IMR-90 (cell line): ENCODE data around the gene CCNG1. TPM values are rescaled to one million over a fixed set of nuclear protein-coding genes. Genes with fewer than 3 reads are reported as not detected.

Experiments
- ATAC-seq: fragments of 200-7000 bp; cut with Tn5 transposase; 2 replicates; pipeline ENCODE4 v1.9.1; 2020; ENCODE audit warnings: low read depth, mild to moderate bottlenecking, moderate library complexity
- BruUV-seq: library from RNA; stranded (reverse); fragments of 400-500 nt; replicated peaks from 2 replicates; lab custom pipeline; 2021; lab: Mats Ljungman, UMichigan
- CTCF ChIA-PET: fragments of 300-600 bp; formaldehyde crosslinking; extraction: SDS; loops from one replicate; lab custom pipeline; 2021; ENCODE audit warnings: antibody characterized with exemption; lab: Yijun Ruan, JAX
- POLR2A ChIA-PET: fragments of 300-600 bp; sonication (Branson Sonifier 250); formaldehyde crosslinking; loops from one replicate; lab custom pipeline; 2022; ENCODE audit warnings: antibody characterized with exemption; ENCODE audit not compliant: unreplicated experiment; lab: Charles Lee
- DNase-seq: peaks from one replicate; pipeline ENCODE4 v3.0.0; 2013
- H2AFZ ChIP-seq: replicated peaks from 2 replicates; pipeline ENCODE3; 2013; ENCODE audit warnings: low read length, mild to moderate bottlenecking; ENCODE audit not compliant: poor library complexity
- H2AK5ac ChIP-seq: 2 replicates; pipeline ENCODE4 v1.6.1; 2013; ENCODE audit warnings: low read depth, low read length, inconsistent platforms
- H2AK9ac ChIP-seq: replicated peaks from 2 replicates; pipeline ENCODE3; 2013; ENCODE audit warnings: mild to moderate bottlenecking, low read depth, low read length, moderate library complexity; ENCODE audit not compliant: poor library complexity
- H2BK120ac ChIP-seq: 2 replicates; pipeline ENCODE4 v1.6.1; 2013; ENCODE audit warnings: low read depth, low read length, inconsistent platforms
- H2BK15ac ChIP-seq: 3 replicates; pipeline ENCODE4 v1.6.1; 2013; ENCODE audit warnings: low read depth, low read length, inconsistent platforms
- H2BK20ac ChIP-seq: 2 replicates; pipeline ENCODE4 v1.6.1; 2013; ENCODE audit warnings: low read depth, mild to moderate bottlenecking, inconsistent platforms, low read length, moderate library complexity
- H2BK5ac ChIP-seq: 2 replicates; pipeline ENCODE4 v1.6.1; 2013; ENCODE audit warnings: mild to moderate bottlenecking, low read depth, low read length, inconsistent platforms; ENCODE audit not compliant: poor library complexity, severe bottlenecking
- H3K14ac ChIP-seq: replicated peaks from 2 replicates; pipeline ENCODE4 v1.6.1; 2013; ENCODE audit warnings: low read depth, low read length, inconsistent platforms
- H3K18ac ChIP-seq: 2 replicates; pipeline ENCODE4 v1.6.1; 2013; ENCODE audit warnings: low read depth, low read length, control low read depth
- H3K23ac ChIP-seq: 2 replicates; pipeline ENCODE4 v1.6.1; 2013; ENCODE audit warnings: low read depth, low read length, inconsistent platforms
- H3K27ac ChIP-seq: 2 replicates; pipeline ENCODE4 v1.5.1; 2013; ENCODE audit warnings: mild to moderate bottlenecking, control low read depth, low read length; ENCODE audit not compliant: insufficient read depth
- H3K27me3 ChIP-seq: 2 replicates; pipeline ENCODE4 v1.6.1; 2013; ENCODE audit warnings: low read length; ENCODE audit not compliant: control insufficient read depth, insufficient read depth
- H3K36me3 ChIP-seq: 2 replicates; pipeline ENCODE4 v1.6.1; 2013; ENCODE audit warnings: low read length, mixed read lengths; ENCODE audit not compliant: control insufficient read depth, insufficient read depth
- H3K4ac ChIP-seq: 2 replicates; pipeline ENCODE4 v1.6.1; 2013; ENCODE audit warnings: low read depth, low read length, inconsistent platforms
- H3K4me1 ChIP-seq: 2 replicates; pipeline ENCODE4 v1.6.1; 2013; ENCODE audit warnings: low read length, mixed read lengths; ENCODE audit not compliant: control insufficient read depth, insufficient read depth
- H3K4me2 ChIP-seq: 2 replicates; pipeline ENCODE4 v1.6.1; 2013; ENCODE audit warnings: low read depth, mild to moderate bottlenecking, control low read depth, low read length, moderate library complexity
- H3K4me3 ChIP-seq: 2 replicates; pipeline ENCODE4 v1.5.1; 2013; ENCODE audit warnings: low read depth, mild to moderate bottlenecking, control low read depth, low read length, moderate library complexity; ENCODE audit not compliant: insufficient read depth
- H3K56ac ChIP-seq: 2 replicates; pipeline ENCODE4 v1.6.1; 2013; ENCODE audit warnings: low read length, inconsistent platforms; ENCODE audit not compliant: insufficient read depth; ENCODE audit errors: extremely low read depth
- H3K79me1 ChIP-seq, 2 experiments: 2 replicates each; pipeline ENCODE4 v1.6.1; 2013; ENCODE audit warnings: low read length in 2 of 2, inconsistent platforms in 1 of 2, low read depth in 1 of 2
- H3K9ac ChIP-seq: 2 replicates; pipeline ENCODE4 v1.6.1; 2013; ENCODE audit warnings: low read depth, low read length, control low read depth
- H3K9me1 ChIP-seq: 2 replicates; pipeline ENCODE4 v1.6.1; 2013; ENCODE audit warnings: low read length, inconsistent platforms; ENCODE audit not compliant: insufficient read depth
- H3K9me3 ChIP-seq: 2 replicates; pipeline ENCODE4 v1.6.1; 2013; ENCODE audit warnings: low read length; ENCODE audit not compliant: control insufficient read depth, insufficient read depth
- H4K20me1 ChIP-seq: 2 replicates; pipeline ENCODE4 v1.6.1; 2013; ENCODE audit warnings: low read length, inconsistent platforms; ENCODE audit not compliant: insufficient read depth
- H4K5ac ChIP-seq: 2 replicates; pipeline ENCODE4 v1.6.1; 2013; ENCODE audit warnings: mild to moderate bottlenecking, low read depth, low read length, control low read depth
- H4K8ac ChIP-seq, 2 experiments: 2 replicates each; pipeline ENCODE4 v1.6.1; 2013; ENCODE audit warnings: low read depth in 2 of 2, low read length in 2 of 2, control low read depth in 1 of 2, inconsistent platforms in 1 of 2
- H4K91ac ChIP-seq: 2 replicates; pipeline ENCODE4 v1.6.1; 2013; ENCODE audit warnings: low read depth, low read length, inconsistent platforms; ENCODE audit not compliant: insufficient read depth
- CHD1 ChIP-seq: IDR thresholded peaks from 2 replicates; pipeline ENCODE4 v1.6.1; 2012; ENCODE audit warnings: low read depth, low read length, improper control_type of control experiment
- MAFK ChIP-seq: IDR thresholded peaks from 2 replicates; pipeline ENCODE4 v1.6.1; 2012; ENCODE audit warnings: low read depth, low read length, improper control_type of control experiment
- POLR2A ChIP-seq: IDR thresholded peaks from 2 replicates; pipeline ENCODE4 v1.6.1; 2012; ENCODE audit warnings: mild to moderate bottlenecking, low read depth, low read length
- WGBS, 2 experiments: methylation state at CpG; one replicate each; pipeline versions ENCODE4 v1.1.5 to v1.1.7; 2013; ENCODE audit warnings: missing lambda C conversion rate in 2 of 2; ENCODE audit not compliant: insufficient read length in 1 of 2; ENCODE audit errors: extremely low coverage in 2 of 2; 5-methylcytosine and 5-hydroxymethylcytosine counted together
- dilution Hi-C: fragments of 300-500 bp; cut with HindIII; formaldehyde crosslinking; loops from one replicate; pipeline ENCODE4 v1.14.3; 2018; ENCODE audit warnings: low sequenced_read_pairs; ENCODE audit not compliant: unreplicated experiment
- in situ Hi-C: fragments of 300-500 bp; cut with MboI; formaldehyde crosslinking; loops from 3 replicates; pipeline ENCODE4 v1.14.3; 2019; ENCODE audit warnings: low sequenced_read_pairs, inconsistent platforms, mixed read lengths
- intact Hi-C: fragments of 100-400 bp; cut with micrococcal nuclease; formaldehyde crosslinking; loops from 2 replicates; pipeline ENCODE4 v1.10.0; 2022
- polyA plus RNA-seq, 3 experiments: library from polyadenylated mRNA; depleted of rRNA; stranded (reverse); fragments of >200 nt; gene quantifications; 2 replicates each; pipeline ENCODE4 v1.2.3, GENCODE V29; 2012; ENCODE audit warnings: low replicate concordance in 1 of 3
- total RNA-seq: library from RNA; depleted of rRNA; stranded (reverse); fragments of >200 nt; gene quantifications from 2 replicates; pipeline ENCODE4 v1.2.3, GENCODE V29; 2012
- TF ChIP-seq, protein P1 (sequence below): fragments of 150-350 bp; IDR thresholded peaks from 2 replicates; pipeline ENCODE4 v1.6.1; 2017; ENCODE audit warnings: mild to moderate bottlenecking, antibody characterized with exemption, low read length, low read depth

CCNG1 gene
- total and polyA plus RNA-seq, 2 of the 4 experiments (the other 2 are of a cell fraction), result 72.0 to 382 TPM

DNA sequence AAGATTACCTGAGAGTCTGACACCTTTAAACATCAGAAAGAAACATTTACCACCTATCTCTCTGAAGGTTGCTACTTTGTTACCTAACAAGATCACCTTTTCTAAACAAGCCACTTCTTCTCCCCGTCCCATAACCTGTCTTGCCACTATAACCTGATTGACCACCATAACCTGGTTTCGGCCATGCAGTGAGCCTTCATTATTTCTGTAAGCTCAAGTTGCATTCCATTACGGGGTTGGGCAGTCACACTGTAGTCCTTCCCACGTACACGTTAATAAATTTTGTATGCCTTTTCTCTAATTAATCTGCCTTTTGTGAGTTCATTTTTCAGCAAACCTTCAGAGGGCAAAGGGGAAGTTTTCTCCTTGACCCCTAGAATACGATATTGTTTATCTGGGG, 28.0 kb upstream of the CCNG1 start:
- Histone ChIP-seq H2BK15ac (no peak overlapping the region), H3K4ac (no peak overlapping the region), H2AK9ac (no peak overlapping the region), H3K27ac (no peak overlapping the region), H4K91ac (no peak overlapping the region), H3K9me3 (no peaks in the 10 kb centered on the region), H4K8ac (no peak overlapping the region), H4K20me1 (no peaks in the 10 kb centered on the region), H3K79me1 (no peaks in the 10 kb centered on the region), H3K4me1 (no peaks in the 10 kb centered on the region), H3K4me2 (no peak overlapping the region), H3K9me1 (no peaks in the 10 kb centered on the region), H3K27me3 (peaks cover 3% of the 10 kb centered on the region; the same call in 1 of the 2 replicates), H3K56ac (no peak overlapping the region), H4K5ac (no peak overlapping the region), H2BK5ac (no peak overlapping the region), H3K18ac (no peak overlapping the region), H2BK20ac (no peak overlapping the region), H3K23ac (no peak overlapping the region), H3K4me3 (no peak overlapping the region), H3K36me3 (no peaks in the 10 kb centered on the region), H3K14ac (no peak overlapping the region), H2AFZ (no peak overlapping the region), H2AK5ac (no peak overlapping the region), H2BK120ac (no peak overlapping the region), H3K9ac (no peak overlapping the region)
- ChIA-PET POLR2A (no interaction called here), CTCF (interaction anchor here (0.8 to 1.4 kb wide), 4 partner anchors 9 to 145 kb away, joined by 3 to 5 read pairs (median 4); partner anchors contain the start of gene CCNG1)
- DNase-seq (no peak), ATAC-seq (no peak)
- no TSS peak for BruUV-seq
- dilution Hi-C loops (no loop called here), intact Hi-C loops (no loop called here), in situ Hi-C loops (no loop called here)
- TF ChIP-seq, protein P1, sequence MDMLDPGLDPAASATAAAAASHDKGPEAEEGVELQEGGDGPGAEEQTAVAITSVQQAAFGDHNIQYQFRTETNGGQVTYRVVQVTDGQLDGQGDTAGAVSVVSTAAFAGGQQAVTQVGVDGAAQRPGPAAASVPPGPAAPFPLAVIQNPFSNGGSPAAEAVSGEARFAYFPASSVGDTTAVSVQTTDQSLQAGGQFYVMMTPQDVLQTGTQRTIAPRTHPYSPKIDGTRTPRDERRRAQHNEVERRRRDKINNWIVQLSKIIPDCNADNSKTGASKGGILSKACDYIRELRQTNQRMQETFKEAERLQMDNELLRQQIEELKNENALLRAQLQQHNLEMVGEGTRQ, result no peak
- TF ChIP-seq CHD1, result no peak
- TF ChIP-seq POLR2A, result no peak
- no peak for TF ChIP-seq MAFK
- WGBS, 2 experiments, result no CpG with 5 or more reads among the region's 6 CpGs
